ENCODE results near the gene OFD1.
"Not testable (repeated sequence)": the region's sequence is repeated elsewhere in the genome, so short reads cannot be mapped to it uniquely, and the experiment has no call there.

OFD1 gene

GRCh38 chrX:13703135-13703534 is 31.4 kb upstream of the OFD1 start:
- DNase-seq (ENCODE audit: low read depth, low spot score): no peak

- no peak for DNase-seq (ENCODE audit: low read depth, low spot score)
Observed at GRCh38 chrX:13703589-13703988, 31.0 kb upstream of the OFD1 start.

GRCh38 chrX:13711141-13711540 is 23.4 kb upstream of the OFD1 start:
- no peak for DNase-seq (ENCODE audit: low read depth, low spot score)

GRCh38 chrX:13716455-13716854 is 18.1 kb upstream of the OFD1 start:
- no peak for DNase-seq (ENCODE audit: low read depth, low spot score)

- no peak for DNase-seq (ENCODE audit: low read depth, low spot score)
Observed at GRCh38 chrX:13716905-13717304, 17.6 kb upstream of the OFD1 start.

- DNase-seq (ENCODE audit: low read depth, low spot score): no peak
Observed at GRCh38 chrX:13717700-13718472, 16.7 kb upstream of the OFD1 start.

- no peak for DNase-seq (ENCODE audit: low read depth, low spot score)
Observed at GRCh38 chrX:13719192-13719856, 15.2 kb upstream of the OFD1 start.

- DNase-seq (ENCODE audit: low read depth, low spot score): no peak
Observed at GRCh38 chrX:13721371-13721770, 13.2 kb upstream of the OFD1 start.

GRCh38 chrX:13721819-13722519 is 12.6 kb upstream of the OFD1 start:
- DNase-seq (ENCODE audit: low read depth, low spot score): no peak

GRCh38 chrX:13724878-13725277 is 9.7 kb upstream of the OFD1 start:
- DNase-seq (ENCODE audit: low read depth, low spot score): not testable (repeated sequence)

- not testable (repeated sequence) for DNase-seq (ENCODE audit: low read depth, low spot score)
Observed at GRCh38 chrX:13726583-13726982, 8.0 kb upstream of the OFD1 start.

GRCh38 chrX:13730523-13730922 is 4.0 kb upstream of the OFD1 start:
- DNase-seq (ENCODE audit: low read depth, low spot score): not testable (repeated sequence)

- DNase-seq (ENCODE audit: low read depth, low spot score): no peak
Observed at GRCh38 chrX:13732246-13733067, 2.1 kb upstream of the OFD1 start.

GRCh38 chrX:13733506-13733905 is 1.0 kb upstream of the OFD1 start:
- no peak for DNase-seq (ENCODE audit: low read depth, low spot score)

GRCh38 chrX:13741695-13742094 is 7.1 kb downstream of the OFD1 start:
- no peak for DNase-seq (ENCODE audit: low read depth, low spot score)

GRCh38 chrX:13742397-13743176 is 8.0 kb downstream of the OFD1 start:
- DNase-seq (ENCODE audit: low read depth, low spot score): no peak

GRCh38 chrX:13747836-13748235 is 13.3 kb downstream of the OFD1 start:
- peak; percentile 40 for DNase-seq (ENCODE audit: low read depth, low spot score)

- DNase-seq (ENCODE audit: low read depth, low spot score): no peak
Observed at GRCh38 chrX:13748486-13748885, 13.9 kb downstream of the OFD1 start.

- DNase-seq (ENCODE audit: low read depth, low spot score): no peak
Observed at GRCh38 chrX:13750204-13750603, 15.7 kb downstream of the OFD1 start.

GRCh38 chrX:13750812-13751211 is 16.3 kb downstream of the OFD1 start:
- no peak for DNase-seq (ENCODE audit: low read depth, low spot score)

- DNase-seq (ENCODE audit: low read depth, low spot score): no peak
Observed at GRCh38 chrX:13752141-13752540, 17.6 kb downstream of the OFD1 start.
